Measurements from ENCODE around the gene RGS6.

DNA sequence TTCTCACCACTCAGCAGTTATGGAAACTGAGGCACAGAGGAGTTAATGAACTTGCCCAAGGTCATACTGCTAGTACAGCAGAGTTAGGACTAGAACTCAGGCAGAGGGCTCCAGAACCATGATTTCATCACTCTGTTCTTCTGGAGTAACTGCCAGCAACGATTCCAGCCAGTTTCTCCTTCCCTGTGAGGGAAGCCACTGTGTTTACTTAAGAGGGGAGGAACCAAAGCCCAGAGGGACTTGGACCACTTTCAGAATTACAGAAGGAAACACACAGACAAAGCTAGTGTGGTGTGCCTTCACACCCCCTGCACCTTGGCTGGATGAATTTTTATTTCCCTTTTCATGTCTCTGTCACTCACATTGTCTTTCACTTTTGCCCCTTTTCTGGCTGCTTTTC lies 563.4 kb downstream of the RGS6 start:
- TF ChIP-seq CTCF (IDR thresholded peaks at IDR 0.05), result no peak
- TF ChIP-seq POLR2A (IDR thresholded peaks at IDR 0.05), result no peak
